Keratinocyte (primary cell): ENCODE data around the gene MTMR1. TPM values are rescaled to one million over a fixed set of nuclear protein-coding genes. Genes with fewer than 3 reads are reported as not detected.

Experiments
- DNase-seq: peaks from one replicate; pipeline ENCODE4 v3.0.0-alpha.2; 2011; ENCODE audit warnings: low read depth, missing footprints, low spot score
- FAIRE-seq: peaks from 2 replicates; lab custom pipeline; 2011; peaks lifted over from hg19 to GRCh38; lab: Jason Lieb, UNC
- H2AFZ ChIP-seq: 2 replicates; pipeline ENCODE4 v1.6.0; 2012; ENCODE audit warnings: low read length, control low read depth, inconsistent platforms; ENCODE audit not compliant: control insufficient read depth
- H3K27ac ChIP-seq: 2 replicates; pipeline ENCODE4 v1.5.1; 2011; ENCODE audit warnings: low read length; ENCODE audit not compliant: control insufficient read depth, insufficient read depth
- H3K27me3 ChIP-seq: 3 replicates; pipeline ENCODE4 v1.6.0; 2011; ENCODE audit warnings: low read length; ENCODE audit not compliant: control insufficient read depth, insufficient read depth; ENCODE audit errors: extremely low read depth
- H3K36me3 ChIP-seq, 2 experiments: 2 replicates in 1 of 2; 3 replicates in 1 of 2; pipeline ENCODE4 v1.5.1; 2011; ENCODE audit warnings: low read length in 2 of 2, mild to moderate bottlenecking in 1 of 2; ENCODE audit not compliant: control insufficient read depth in 2 of 2, insufficient read depth in 2 of 2; ENCODE audit errors: extremely low read depth in 1 of 2
- H3K4me1 ChIP-seq: 3 replicates; pipeline ENCODE4 v1.5.1; 2011; ENCODE audit warnings: low read length; ENCODE audit not compliant: control insufficient read depth, insufficient read depth; ENCODE audit errors: extremely low read depth
- H3K4me2 ChIP-seq: 3 replicates; pipeline ENCODE4 v1.6.0; 2011; ENCODE audit warnings: low read depth, low read length; ENCODE audit not compliant: control insufficient read depth, insufficient read depth; ENCODE audit errors: extremely low read depth
- H3K4me3 ChIP-seq, 3 experiments: fragments of 200-600 bp in 1 of 3; sonication (generic) in 1 of 3; 2 replicates in 2 of 3; 3 replicates in 1 of 3; pipeline ENCODE4 v1.5.1; 2011 to 2016; ENCODE audit warnings: low read length in 3 of 3, mild to moderate bottlenecking in 3 of 3, control low read depth in 2 of 3, inconsistent platforms in 1 of 3, low read depth in 1 of 3, mixed read lengths in 1 of 3, mixed run types in 1 of 3, moderate library complexity in 1 of 3; ENCODE audit not compliant: control insufficient read depth in 2 of 3, insufficient read depth in 2 of 3; ENCODE audit errors: extremely low read depth in 1 of 3
- H3K79me2 ChIP-seq: 2 replicates; pipeline ENCODE4 v1.6.0; 2012; ENCODE audit warnings: low read length; ENCODE audit not compliant: control insufficient read depth, insufficient read depth
- H3K9ac ChIP-seq: 3 replicates; pipeline ENCODE4 v1.6.0; 2011; ENCODE audit warnings: low read length; ENCODE audit not compliant: control insufficient read depth, insufficient read depth; ENCODE audit errors: extremely low read depth
- H3K9me1 ChIP-seq: 3 replicates; pipeline ENCODE4 v1.6.0; 2011; ENCODE audit warnings: low read length; ENCODE audit not compliant: control insufficient read depth, insufficient read depth; ENCODE audit errors: extremely low read depth
- H3K9me3 ChIP-seq: 2 replicates; pipeline ENCODE4 v1.5.1; 2012; ENCODE audit warnings: low read depth, low read length; ENCODE audit not compliant: control insufficient read depth
- H4K20me1 ChIP-seq: 3 replicates; pipeline ENCODE4 v1.6.0; 2011; ENCODE audit warnings: low read length; ENCODE audit not compliant: control insufficient read depth, insufficient read depth; ENCODE audit errors: extremely low read depth
- EZH2 ChIP-seq: IDR thresholded peaks from one replicate; pipeline ENCODE4 v1.6.1; 2012; ENCODE audit warnings: inconsistent platforms, mild to moderate bottlenecking, low read length, moderate library complexity
- dilution Hi-C: fragments of 300-500 bp; cut with MboI; formaldehyde crosslinking; loops from one replicate; pipeline ENCODE4 v1.7.0; 2020; ENCODE audit warnings: low sequenced_read_pairs; ENCODE audit not compliant: extremely low pct_ligation_motif_present
- polyA plus RNA-seq, 5 experiments: library from polyadenylated mRNA; depleted of rRNA in 3 of 5; stranded (reverse) in 3 of 5; stranded (forward) in 1 of 5; unstranded in 1 of 5; fragments of >200 nt; gene quantifications; 1 replicate in 1 of 5; 2 replicates in 3 of 5; 3 replicates in 1 of 5; pipeline versions ENCODE4 v1.2.1 to v1.2.3, GENCODE V29; 2011 to 2012; ENCODE audit warnings: missing spikeins in 2 of 5, low read depth in 1 of 5, low replicate concordance in 1 of 5
- TF ChIP-seq, protein P1 (sequence below), 3 experiments: IDR thresholded peaks in 1 of 3; conservative IDR thresholded peaks in 1 of 3; optimal IDR thresholded peaks in 1 of 3; 2 replicates in 2 of 3; 3 replicates in 1 of 3; pipeline versions ENCODE3 to v1.5.1; 2011; ENCODE audit warnings: low read length in 3 of 3, mild to moderate bottlenecking in 3 of 3, moderate library complexity in 2 of 3, control low read depth in 1 of 3, inconsistent platforms in 1 of 3; ENCODE audit not compliant: insufficient read depth in 2 of 3; ENCODE audit errors: extremely low read depth in 1 of 3

Gene MTMR1
- polyA plus RNA-seq, 1 donor (not counting 4 experiments of a cell fraction or from before 2014, with no cell fraction given), result 45.6 TPM

DNA sequence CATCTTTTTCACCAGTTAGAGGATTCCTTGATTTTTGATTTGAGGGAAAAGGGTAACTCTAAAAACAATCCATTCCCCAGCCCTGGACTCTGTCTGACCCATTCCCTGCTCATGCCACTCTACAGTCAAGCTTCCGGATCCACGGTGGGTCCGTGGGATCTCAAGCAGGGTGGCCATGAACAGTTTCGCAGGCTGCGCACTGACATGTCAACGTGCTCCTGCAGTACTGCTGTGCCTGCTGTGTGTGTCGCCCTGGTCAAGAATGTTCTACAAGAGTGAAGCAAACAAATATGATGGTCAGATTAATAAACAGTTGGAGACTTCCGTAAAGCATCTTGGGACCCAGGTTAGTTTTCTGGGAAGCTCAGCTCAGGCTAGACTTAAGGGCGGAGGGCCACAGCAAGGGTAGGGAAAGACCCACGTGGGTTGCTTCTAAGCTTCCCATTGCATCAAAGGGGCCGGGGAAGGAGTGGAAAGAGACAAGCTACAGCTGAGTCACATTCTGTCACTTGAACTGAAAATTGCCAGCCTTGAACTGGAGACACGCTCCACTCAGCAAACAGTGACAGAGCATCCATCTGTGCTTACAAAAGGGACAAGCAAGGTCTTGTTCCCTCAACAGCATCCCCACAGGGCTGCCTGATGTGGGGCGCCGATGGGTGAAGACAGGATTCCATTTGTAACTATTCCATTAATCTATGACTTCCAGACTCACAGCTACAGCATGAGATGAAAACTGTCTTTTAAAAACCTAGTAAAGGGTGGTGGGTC is 81.8 kb downstream of the MTMR1 start:
- FAIRE-seq, result no peak
- no peak for DNase-seq

DNA sequence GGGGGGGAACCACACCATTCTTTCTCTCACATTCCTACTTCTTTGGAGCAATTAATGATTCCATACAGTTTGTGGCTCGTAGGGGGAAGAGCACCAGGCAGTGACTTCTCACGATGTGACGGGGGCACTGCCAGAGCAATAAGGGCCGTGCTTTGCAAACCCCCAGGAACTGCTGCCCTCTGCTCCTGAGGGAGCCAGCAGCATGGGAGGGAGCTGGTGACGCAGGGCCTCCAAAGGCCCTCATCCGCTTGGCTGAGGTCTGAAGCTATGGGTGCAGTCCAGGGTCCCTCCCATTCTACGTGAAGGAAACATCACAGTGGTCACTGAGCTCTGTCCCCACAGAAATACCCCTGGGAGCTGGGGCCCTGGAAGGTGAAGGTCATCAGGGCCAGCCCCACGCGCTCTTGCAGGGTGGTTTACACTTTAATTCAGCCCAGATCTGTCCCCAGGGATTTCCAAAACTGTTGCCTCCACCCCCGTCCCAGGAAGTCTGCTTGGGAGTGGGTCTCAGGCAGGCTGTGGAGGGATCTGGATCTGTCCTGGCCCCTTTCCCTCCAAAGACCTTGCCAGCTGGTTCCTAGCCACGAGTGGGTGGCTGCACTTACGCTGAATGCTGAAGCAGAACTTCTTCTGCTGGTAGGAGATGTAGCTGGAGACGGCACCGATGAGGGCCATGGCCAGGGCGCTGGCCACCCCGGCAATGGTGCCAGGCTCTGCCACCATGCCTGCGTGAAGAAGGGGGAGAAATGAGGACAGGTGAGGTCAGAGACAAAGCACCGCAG is 82.6 kb downstream of the MTMR1 start:
- Histone ChIP-seq H4K20me1 (no peaks in the 10 kb centered on the region), H3K4me2 (no peak overlapping the region), H3K4me1 (no peaks in the 10 kb centered on the region), H3K9me3 (peaks cover 3% of the 10 kb centered on the region), H3K36me3 (peaks cover 0 to 1% of the 10 kb centered on the region in 2 experiments), H3K79me2 (no peaks in the 10 kb centered on the region), H3K4me3 (no peak overlapping the region), H3K9ac (no peak overlapping the region), H3K9me1 (no peaks in the 10 kb centered on the region), H2AFZ (no peak overlapping the region), H3K27ac (no peak overlapping the region), H3K27me3 (no peaks in the 10 kb centered on the region)
- TF ChIP-seq, protein P1, sequence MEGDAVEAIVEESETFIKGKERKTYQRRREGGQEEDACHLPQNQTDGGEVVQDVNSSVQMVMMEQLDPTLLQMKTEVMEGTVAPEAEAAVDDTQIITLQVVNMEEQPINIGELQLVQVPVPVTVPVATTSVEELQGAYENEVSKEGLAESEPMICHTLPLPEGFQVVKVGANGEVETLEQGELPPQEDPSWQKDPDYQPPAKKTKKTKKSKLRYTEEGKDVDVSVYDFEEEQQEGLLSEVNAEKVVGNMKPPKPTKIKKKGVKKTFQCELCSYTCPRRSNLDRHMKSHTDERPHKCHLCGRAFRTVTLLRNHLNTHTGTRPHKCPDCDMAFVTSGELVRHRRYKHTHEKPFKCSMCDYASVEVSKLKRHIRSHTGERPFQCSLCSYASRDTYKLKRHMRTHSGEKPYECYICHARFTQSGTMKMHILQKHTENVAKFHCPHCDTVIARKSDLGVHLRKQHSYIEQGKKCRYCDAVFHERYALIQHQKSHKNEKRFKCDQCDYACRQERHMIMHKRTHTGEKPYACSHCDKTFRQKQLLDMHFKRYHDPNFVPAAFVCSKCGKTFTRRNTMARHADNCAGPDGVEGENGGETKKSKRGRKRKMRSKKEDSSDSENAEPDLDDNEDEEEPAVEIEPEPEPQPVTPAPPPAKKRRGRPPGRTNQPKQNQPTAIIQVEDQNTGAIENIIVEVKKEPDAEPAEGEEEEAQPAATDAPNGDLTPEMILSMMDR (optimal IDR thresholded peaks at IDR 0.05 in 1 of 3, IDR thresholded peaks at IDR 0.05 in 1 of 3, conservative IDR thresholded peaks at IDR 0.05 in 1 of 3; ENCODE audit: extremely low read depth in 1 of 3, insufficient read depth in 2 of 3, low read length in 3 of 3), result no peak
- TF ChIP-seq EZH2, result no peak
- DNase-seq (no peak), FAIRE-seq (no peak)
- dilution Hi-C loops, result no loop called here

More for the DNA sequence above, 81.8 kb downstream of the MTMR1 start:
- Histone ChIP-seq H3K36me3 (peaks cover 0 to 1% of the 10 kb centered on the region in 2 experiments), H3K9me3 (peaks cover 3% of the 10 kb centered on the region), H2AFZ (no peak overlapping the region), H3K79me2 (no peaks in the 10 kb centered on the region), H3K4me3 (no peak overlapping the region), H3K4me2 (no peak overlapping the region), H3K9ac (no peak overlapping the region), H4K20me1 (no peaks in the 10 kb centered on the region), H3K27ac (no peak overlapping the region), H3K9me1 (no peaks in the 10 kb centered on the region), H3K27me3 (no peaks in the 10 kb centered on the region), H3K4me1 (no peaks in the 10 kb centered on the region)
- dilution Hi-C loops, result no loop called here
- TF ChIP-seq EZH2, result no peak
- TF ChIP-seq, protein P1 (optimal IDR thresholded peaks at IDR 0.05 in 1 of 3, IDR thresholded peaks at IDR 0.05 in 1 of 3, conservative IDR thresholded peaks at IDR 0.05 in 1 of 3; ENCODE audit: extremely low read depth in 1 of 3, insufficient read depth in 2 of 3, low read length in 3 of 3), result no peak
